Heart right ventricle (tissue), 16 donors: ENCODE results near the gene ADGRL3. TPM values are rescaled to one million over a fixed set of nuclear protein-coding genes. Genes with fewer than 3 reads are reported as not detected.

Experiments
- ATAC-seq, 8 donors: fragments of 200-7000 bp; cut with Tn5 transposase; one replicate each; pipeline ENCODE4 v1.9.1; 2020; ENCODE audit warnings: mild to moderate bottlenecking in 8 of 8, moderate library complexity in 8 of 8, moderate number of reproducible peaks in 1 of 8
- DNase-seq, 2 donors: peaks; one replicate each; pipeline ENCODE4 v3.0.0-alpha.2; 2020
- H3K27ac ChIP-seq, 10 donors: fragments of 200-600 bp; sonication (generic) in 2 of 10; one replicate each; pipeline versions ENCODE4 v1.5.0 to v1.8.0; 2020 to 2022; ENCODE audit warnings: mild to moderate bottlenecking in 3 of 10
- H3K27me3 ChIP-seq, 7 donors: fragments of 200-600 bp; one replicate each; pipeline ENCODE4 v1.8.0; 2021 to 2022; ENCODE audit warnings: mild to moderate bottlenecking in 2 of 7
- H3K36me3 ChIP-seq, 9 donors: fragments of 200-600 bp; sonication (generic) in 1 of 9; one replicate each; pipeline versions ENCODE4 v1.5.0 to v1.8.0; 2020 to 2022; ENCODE audit warnings: mild to moderate bottlenecking in 2 of 9
- H3K4me1 ChIP-seq, 9 donors: fragments of 200-600 bp; sonication (generic) in 1 of 9; one replicate each; pipeline versions ENCODE4 v1.5.0 to v1.8.0; 2020 to 2022; ENCODE audit warnings: mild to moderate bottlenecking in 4 of 9
- H3K4me3 ChIP-seq, 10 donors: fragments of 200-600 bp; sonication (generic) in 2 of 10; one replicate each; pipeline versions ENCODE4 v1.5.0 to v1.8.0; 2020 to 2022; ENCODE audit warnings: mild to moderate bottlenecking in 7 of 10, moderate library complexity in 2 of 10
- H3K9me3 ChIP-seq, 11 donors: fragments of 200-600 bp in 10 of 11; sonication (generic) in 2 of 11; one replicate each; pipeline versions ENCODE4 v1.5.0 to v1.8.0; 2013 to 2022; ENCODE audit warnings: mild to moderate bottlenecking in 2 of 11, control low read depth in 1 of 11, moderate library complexity in 1 of 11
- CTCF ChIP-seq, 9 donors: fragments of 200-600 bp; sonication (generic) in 2 of 9; IDR thresholded peaks; one replicate each; pipeline versions ENCODE4 v1.5.0 to v1.8.0; 2021 to 2022; ENCODE audit warnings: antibody characterized with exemption in 9 of 9, mild to moderate bottlenecking in 5 of 9, moderate library complexity in 1 of 9
- WGBS, 2 donors: extraction: QIAGEN DNeasy Blood & Tissue Kit; methylation state at CpG; one replicate each; pipeline ENCODE4 v1.1.7; 2013; ENCODE audit warnings: inconsistent platforms in 1 of 2; 5-methylcytosine and 5-hydroxymethylcytosine counted together
- intact Hi-C, 10 donors: fragments of 100-400 bp; cut with DNase I; formaldehyde crosslinking; loops; one replicate each; pipeline versions ENCODE4 v1.11.1 to v1.14.2; 2022
- polyA plus RNA-seq, 2 donors: library from polyadenylated mRNA; stranded (reverse); fragments of 200-250 nt; gene quantifications; one replicate each; pipeline ENCODE4 v1.2.3, GENCODE V29; 2013
- total RNA-seq, 10 donors: library from RNA; stranded (reverse); fragmentation: NEBNext Ultra II Directional in 3 of 10; extraction: Animal tissue kit (Norgen Biotek cat#: 25700) in 3 of 10; gene quantifications; one replicate each; pipeline versions ENCODE4 v1.2.1 to v1.2.4, GENCODE V29; 2021 to 2023
- donor health status: Arrhythmogenic right ventricular cardiomyopathy.
- donor health status: ischemic (EF 13 %, LVEDD 7.1; RV severe dilation, severe dysfunction).
- donor health status: healthy with polysubstance abuse.
- donor health status: DM: no; HTN: yes; CAD: no.
- donor health status: DM: no; HTN: no; CAD: no.
- donor health status: ischemic (EF 25% LVEDD 6.9; RV normal size, moderate dysfunction).
- donor health status: ischemic (EF 25% LVEDD 5.7; RV mildly dilated, moderate dysfunction).
- donor health status: healthy.
- donor health status: DM: yes; HTN: yes; CAD: no.
- donor health status: Ischemic cardiomyopathy.
- donor health status: ischemic (EF 35%, LVEDD 5.7; RV mildly dilated, moderate dysfunction).
- donor health status: nonischemic (EF 11% LVEDD 7.7; RV severe dilation, severe dysfunction).
- donor health status: DM: yes; HTN: yes; CAD: no.
- donor health status: PGD.
- donor health status: ischemic (EF 29% LVEDD 5.4; RV normal size, mild dysfunction).
- donor health status: nonischemic (EF 23%, LVEDD 6.1; RV moderate dilation, normal function).

The ADGRL3 gene
- total and polyA plus RNA-seq, 12 donors: 0.36 to 20.9 (median 4.6) TPM

GRCh38 chr4:61294936-61295335 lies 94.8 kb downstream of the ADGRL3 start:
- no peak for ATAC-seq
- intact Hi-C loops: no loop called here

GRCh38 chr4:61296144-61296543 lies 96.0 kb downstream of the ADGRL3 start:
- Histone ChIP-seq H3K4me3 (no peak overlapping the region), H3K27me3 (no peaks in the 10 kb centered on the region), H3K27ac (no peak overlapping the region), H3K4me1 (no peaks in the 10 kb centered on the region), H3K9me3 (no peaks in the 10 kb centered on the region), H3K36me3 (no peaks in the 10 kb centered on the region)
- no peak for DNase-seq
- ATAC-seq: no peak
- WGBS, 2 donors: 67 to 79% methylated on average over 2 of the region's 2 CpGs
- no peak for TF ChIP-seq CTCF (IDR thresholded peaks at IDR 0.05)
- intact Hi-C loops: no loop called here

More at GRCh38 chr4:61294936-61295335, 94.8 kb downstream of the ADGRL3 start:
- H3K27ac ChIP-seq: no peak overlapping the region
- H3K4me1 ChIP-seq: no peaks in the 10 kb centered on the region
- TF ChIP-seq CTCF (IDR thresholded peaks at IDR 0.05): no peak
- DNase-seq: no peak
- H3K27me3 ChIP-seq: no peaks in the 10 kb centered on the region
- no peaks in the 10 kb centered on the region for H3K36me3 ChIP-seq
- no peak overlapping the region for H3K4me3 ChIP-seq
- 77 to 79% methylated on average over 6 of the region's 6 CpGs for WGBS, 2 donors
- no peaks in the 10 kb centered on the region for H3K9me3 ChIP-seq

GRCh38 chr4:61298178-61298740 lies 98.1 kb downstream of the ADGRL3 start:
- intact Hi-C loops: no loop called here
- Histone ChIP-seq H3K4me3 (no peak overlapping the region), H3K36me3 (no peaks in the 10 kb centered on the region), H3K9me3 (no peaks in the 10 kb centered on the region), H3K27ac (no peak overlapping the region), H3K27me3 (no peaks in the 10 kb centered on the region), H3K4me1 (no peaks in the 10 kb centered on the region)
- TF ChIP-seq CTCF (IDR thresholded peaks at IDR 0.05): no peak
- DNase-seq (no peak), ATAC-seq (no peak)
- WGBS, 2 donors: 57 to 61% methylated on average over 4 of the region's 4 CpGs

- intact Hi-C loops: no loop called here
- WGBS, 2 donors: 75 to 78% methylated on average over 4 of the region's 4 CpGs
- no peak for DNase-seq
These were observed 99.2 kb downstream of the ADGRL3 start for GRCh38 chr4:61299316-61299715.

More at GRCh38 chr4:61299316-61299715, 99.2 kb downstream of the ADGRL3 start:
- H3K27me3 ChIP-seq: no peaks in the 10 kb centered on the region
- TF ChIP-seq CTCF (IDR thresholded peaks at IDR 0.05): no peak
- no peaks in the 10 kb centered on the region for H3K4me1 ChIP-seq
- ATAC-seq: no peak
- no peaks in the 10 kb centered on the region for H3K9me3 ChIP-seq
- H3K27ac ChIP-seq: no peak overlapping the region
- H3K4me3 ChIP-seq: no peak overlapping the region
- H3K36me3 ChIP-seq: no peaks in the 10 kb centered on the region
